NCI-H748 (cell line): ENCODE results near the gene OSER1.
"Not testable (repeated sequence)": the region's sequence is repeated elsewhere in the genome, so short reads cannot be mapped to it uniquely, and the experiment has no call there.

Experiments used
- DNase-seq: peaks from one replicate; lab custom pipeline; 2025; ENCODE audit not compliant: unreplicated experiment; lab: John Stamatoyannopoulos, UW

OSER1 gene

GRCh38 chr20:44210406-44211176, at the start of gene OSER1:
OSER1 (minus strand) TSS chr20:44210771; CDS start chr20:44206957, 3,814 bp downstream.
- peak; percentile 97 for DNase-seq

GRCh38 chr20:44258226-44258890, 47.8 kb upstream of the OSER1 start:
- no peak for DNase-seq

- DNase-seq = no peak
Measured at GRCh38 chr20:44256961-44257360, 46.4 kb upstream of the OSER1 start.

- no peak for DNase-seq
Measured at GRCh38 chr20:44255942-44256341, 45.4 kb upstream of the OSER1 start.

GRCh38 chr20:44254073-44254472, 43.5 kb upstream of the OSER1 start:
- DNase-seq = no peak

- no peak for DNase-seq
Measured at GRCh38 chr20:44253528-44253927, 43.0 kb upstream of the OSER1 start.

- no peak for DNase-seq
Measured at GRCh38 chr20:44251284-44251683, 40.7 kb upstream of the OSER1 start.

- DNase-seq = no peak
Measured at GRCh38 chr20:44248410-44248759, 37.8 kb upstream of the OSER1 start.

GRCh38 chr20:44247586-44248409, 37.2 kb upstream of the OSER1 start:
- DNase-seq = no peak

- DNase-seq = peak; percentile 14
Measured at GRCh38 chr20:44247131-44247571, 36.6 kb upstream of the OSER1 start, which contains the start of gene GDAP1L1. GDAP1L1 (plus strand) TSS chr20:44247308; CDS start chr20:44247335, 27 bp downstream.

- DNase-seq = no peak
Measured at GRCh38 chr20:44245977-44246376, 35.4 kb upstream of the OSER1 start.

- no peak for DNase-seq
Measured at GRCh38 chr20:44241796-44242195, 31.2 kb upstream of the OSER1 start.

GRCh38 chr20:44236840-44237239, 26.3 kb upstream of the OSER1 start:
- not testable (repeated sequence) for DNase-seq

- DNase-seq = no peak
Measured at GRCh38 chr20:44235702-44236101, 25.1 kb upstream of the OSER1 start.

- DNase-seq = no peak
Measured at GRCh38 chr20:44234566-44235317, 24.2 kb upstream of the OSER1 start.

- no peak for DNase-seq
Measured at GRCh38 chr20:44233436-44234016, 23.0 kb upstream of the OSER1 start.

GRCh38 chr20:44232469-44232856, 21.9 kb upstream of the OSER1 start:
- not testable (repeated sequence) for DNase-seq

- no peak for DNase-seq
Measured at GRCh38 chr20:44231713-44232468, 21.3 kb upstream of the OSER1 start.

- DNase-seq = no peak
Measured at GRCh38 chr20:44231193-44231592, 20.6 kb upstream of the OSER1 start.
